H7 (cell line): ENCODE data around the gene PKDCC. TPM values are rescaled to one million over a fixed set of nuclear protein-coding genes. Genes with fewer than 3 reads are reported as not detected.

Experiments used
- DNase-seq: peaks from one replicate; pipeline ENCODE4 v3.0.0; 2012
- H3K27me3 ChIP-seq: 2 replicates; pipeline ENCODE4 v1.6.0; 2011; ENCODE audit warnings: mild to moderate bottlenecking, low read length; ENCODE audit not compliant: control insufficient read depth, insufficient read depth
- H3K36me3 ChIP-seq: replicated peaks from 2 replicates; pipeline ENCODE4 v1.5.1; 2011; ENCODE audit warnings: low read length; ENCODE audit not compliant: control insufficient read depth, insufficient read depth
- H3K4me3 ChIP-seq: 2 replicates; pipeline ENCODE4 v1.5.1; 2011; ENCODE audit warnings: low read depth, mild to moderate bottlenecking, control low read depth, low read length, moderate library complexity; ENCODE audit not compliant: insufficient read depth
- total RNA-seq: library from RNA; depleted of rRNA; stranded (reverse); fragments of >200 nt; shearing (Covaris generic); gene quantifications from 2 replicates; pipeline ENCODE4 v1.2.3, GENCODE V29; 2014; rRNA removed

Gene PKDCC
- total RNA-seq, 1 experiment from 2014 or later: 176 TPM

GRCh38 chr2:42105330-42106256, 57.8 kb downstream of the PKDCC start:
- H3K36me3 ChIP-seq: no peaks in the 10 kb centered on the region
- DNase-seq: no peak
- peaks cover 2% of the 10 kb centered on the region; the same call in 1 of the 2 replicates for H3K27me3 ChIP-seq
- H3K4me3 ChIP-seq: no peak overlapping the region

DNA sequence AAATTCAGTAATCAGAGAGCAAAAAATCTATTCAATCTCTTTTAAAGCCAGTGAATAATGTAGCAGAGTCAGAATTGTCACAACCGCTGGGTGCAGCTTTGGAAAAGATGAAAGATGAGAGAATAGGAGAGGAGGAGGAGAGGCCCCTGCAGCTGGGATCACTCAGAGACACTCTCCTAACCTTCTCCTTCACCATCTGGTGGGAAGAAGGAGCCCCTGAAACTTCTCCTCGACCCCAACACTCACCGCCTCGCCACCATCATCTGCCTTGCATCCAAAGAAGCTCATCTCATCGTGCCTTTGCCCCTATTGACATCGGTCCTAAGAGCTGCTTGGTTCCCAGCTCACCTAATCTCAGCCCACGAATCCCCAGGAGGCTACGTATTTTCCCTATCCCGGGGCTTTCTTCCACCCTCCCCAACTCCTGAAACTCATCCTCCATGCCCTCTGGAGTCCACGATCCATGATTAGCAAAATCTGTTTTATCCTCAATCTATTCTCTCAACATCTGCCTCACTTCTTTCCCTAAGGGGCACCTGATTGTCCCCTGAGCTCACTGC, 58.5 kb downstream of the PKDCC start:
- Histone ChIP-seq H3K4me3 (no peak overlapping the region), H3K27me3 (peaks cover 2% of the 10 kb centered on the region; the same call in 1 of the 2 replicates), H3K36me3 (no peaks in the 10 kb centered on the region)
- DNase-seq: no peak

GRCh38 chr2:42107249-42108042, 59.6 kb downstream of the PKDCC start:
- DNase-seq: no peak
- no peak overlapping the region for H3K4me3 ChIP-seq

More at GRCh38 chr2:42107249-42108042, 59.6 kb downstream of the PKDCC start:
- no peaks in the 10 kb centered on the region for H3K27me3 ChIP-seq
- no peaks in the 10 kb centered on the region for H3K36me3 ChIP-seq

Other genes starting within 250 kb of the PKDCC start
- 61.1 and 90.4 TPM in 2 replicates for gene EML4, start 121.3 kb downstream of the PKDCC start, total RNA-seq